Stimulated activated CD4-positive, alpha-beta T cell treated with anti-CD3 and anti-CD28 coated beads, Interleukin-2, amount 100 ng/mL, for 4 hours (primary cell): ENCODE data around the gene ILRUN.
"Not testable (repeated sequence)": the region's sequence is repeated elsewhere in the genome, so short reads cannot be mapped to it uniquely, and the experiment has no call there.

Experiments used
- DNase-seq: peaks from one replicate; pipeline ENCODE4 v3.0.0-alpha.2; 2020; ENCODE audit warnings: low read depth

Gene ILRUN

DNA sequence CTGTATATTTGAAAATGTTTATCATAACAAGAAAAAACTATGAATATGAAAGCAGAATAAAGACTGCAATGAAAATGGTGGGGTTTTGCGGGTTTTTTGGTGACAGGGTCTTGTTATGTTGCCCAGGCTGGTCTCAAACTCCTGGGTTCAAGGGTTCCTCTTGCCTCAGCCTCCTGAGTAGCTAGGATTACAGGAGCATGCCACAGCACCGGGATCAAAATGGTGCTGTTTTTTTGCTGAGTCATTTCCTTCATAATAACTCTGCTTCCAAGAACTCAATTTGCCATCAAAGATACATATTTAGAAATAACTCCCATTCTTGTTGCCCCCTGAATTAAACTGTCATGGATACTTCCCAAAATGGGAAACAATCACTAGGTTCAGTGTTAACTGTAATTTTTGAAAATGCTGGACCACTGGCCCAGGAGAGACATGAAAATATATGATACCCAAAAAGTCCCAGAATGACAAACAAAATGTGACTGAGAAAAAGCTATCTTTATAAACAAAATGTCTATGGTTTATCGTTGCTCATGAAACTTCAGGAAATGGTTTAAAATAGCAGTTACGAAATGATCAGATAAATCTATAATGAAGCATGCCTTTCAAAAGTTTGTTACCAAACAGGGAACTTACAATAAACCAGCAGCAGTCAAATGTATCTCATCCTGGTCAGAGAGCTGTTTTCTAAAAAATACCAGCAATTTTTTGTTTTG is 32.2 kb downstream of the ILRUN start:
- DNase-seq: no peak

DNA sequence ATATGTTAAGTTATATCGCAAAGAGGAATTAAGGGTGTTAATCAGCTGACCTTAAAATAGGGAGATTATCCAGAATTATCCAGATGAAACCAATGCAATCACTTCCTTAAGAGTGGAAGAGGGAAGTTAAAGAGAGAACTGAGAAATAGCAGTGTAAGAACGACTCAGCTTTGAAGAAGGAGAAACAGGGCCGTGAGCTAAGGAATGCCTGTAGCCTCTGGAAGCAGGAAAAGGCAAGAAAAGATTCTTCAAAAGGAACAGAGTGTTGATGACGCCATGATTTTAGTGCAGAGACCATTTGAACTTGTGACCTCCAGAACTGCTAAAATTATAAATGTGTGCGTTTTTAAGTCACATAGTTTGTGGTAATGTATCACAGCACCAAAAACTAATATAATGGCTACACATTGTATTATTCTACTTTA is 32.7 kb downstream of the ILRUN start:
- DNase-seq: no peak

DNA sequence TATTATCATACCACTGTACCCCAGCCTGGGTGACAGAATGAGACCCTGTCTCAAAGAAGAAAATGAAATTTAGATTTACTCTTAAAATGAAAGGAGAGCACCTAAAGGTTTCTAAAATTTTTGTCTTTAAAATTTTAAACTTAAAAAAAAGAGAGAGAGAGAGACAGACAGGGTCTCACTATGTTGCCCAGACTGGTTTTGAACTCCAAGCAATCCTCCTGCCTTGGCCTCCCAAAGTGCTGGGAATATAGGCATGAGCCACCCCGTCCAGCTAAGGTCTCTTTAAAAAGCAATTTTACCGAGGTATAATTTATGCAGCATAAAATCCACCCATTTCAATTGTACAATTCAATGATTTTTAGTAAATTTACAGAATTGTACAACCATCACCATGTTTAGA is 33.2 kb downstream of the ILRUN start:
- no peak for DNase-seq

- DNase-seq: no peak
Observed at GRCh38 chr6:34661357-34661756, 35.2 kb downstream of the ILRUN start.

DNA sequence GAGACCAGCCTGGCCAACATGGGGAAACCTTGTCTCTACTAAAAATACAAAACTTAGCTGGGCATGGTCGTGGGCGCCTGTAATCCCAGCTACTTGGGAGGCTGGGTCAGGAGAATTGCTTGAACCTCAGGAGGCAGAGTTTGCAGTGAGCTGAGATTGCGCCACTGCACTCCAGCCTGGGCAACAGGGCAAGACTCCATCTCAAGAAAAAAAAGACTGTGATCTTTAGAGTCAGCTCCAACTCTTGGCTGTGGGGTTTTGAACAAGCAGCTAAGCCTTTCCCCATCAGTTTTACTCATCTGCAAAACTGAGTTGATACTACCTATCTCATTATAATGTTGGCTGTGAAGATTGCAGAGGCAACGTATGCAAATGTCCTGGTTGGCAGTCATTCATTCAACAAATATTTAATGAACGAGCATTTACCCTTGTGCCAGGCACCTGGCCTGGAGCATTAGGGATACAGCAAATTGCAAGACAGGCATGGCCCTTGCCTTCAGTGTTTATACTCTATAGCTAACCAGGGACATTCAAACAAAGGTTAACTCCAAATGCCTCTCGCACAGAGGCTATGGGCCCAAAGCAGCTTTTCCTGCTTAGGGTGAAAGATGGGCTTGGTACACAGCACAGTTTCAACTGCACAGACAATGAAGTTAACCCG is 37.8 kb downstream of the ILRUN start:
- no peak for DNase-seq

DNA sequence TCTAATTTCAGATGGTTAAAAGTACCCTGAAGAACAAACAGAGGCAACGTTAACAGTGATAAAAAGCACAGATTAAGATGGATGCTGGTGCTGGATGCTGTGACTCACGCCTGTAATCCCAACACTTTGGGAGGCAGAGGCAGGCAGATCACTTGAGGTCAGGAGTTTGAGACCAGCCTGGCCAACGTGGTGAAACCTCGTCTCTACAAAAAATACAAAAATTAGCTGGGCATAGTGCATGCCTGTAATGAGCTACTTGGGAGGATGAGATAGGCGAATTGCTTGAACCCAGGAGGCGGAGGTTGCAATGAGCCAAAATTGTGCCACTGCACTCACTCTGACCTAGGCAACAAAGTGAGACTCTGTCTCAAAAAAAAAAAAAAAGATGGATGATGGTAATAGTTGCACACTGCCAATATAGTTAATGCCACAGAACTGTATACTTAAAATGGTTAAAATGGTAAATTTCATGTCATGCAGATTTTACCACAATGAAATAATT is 38.5 kb downstream of the ILRUN start:
- not testable (repeated sequence) for DNase-seq

DNA sequence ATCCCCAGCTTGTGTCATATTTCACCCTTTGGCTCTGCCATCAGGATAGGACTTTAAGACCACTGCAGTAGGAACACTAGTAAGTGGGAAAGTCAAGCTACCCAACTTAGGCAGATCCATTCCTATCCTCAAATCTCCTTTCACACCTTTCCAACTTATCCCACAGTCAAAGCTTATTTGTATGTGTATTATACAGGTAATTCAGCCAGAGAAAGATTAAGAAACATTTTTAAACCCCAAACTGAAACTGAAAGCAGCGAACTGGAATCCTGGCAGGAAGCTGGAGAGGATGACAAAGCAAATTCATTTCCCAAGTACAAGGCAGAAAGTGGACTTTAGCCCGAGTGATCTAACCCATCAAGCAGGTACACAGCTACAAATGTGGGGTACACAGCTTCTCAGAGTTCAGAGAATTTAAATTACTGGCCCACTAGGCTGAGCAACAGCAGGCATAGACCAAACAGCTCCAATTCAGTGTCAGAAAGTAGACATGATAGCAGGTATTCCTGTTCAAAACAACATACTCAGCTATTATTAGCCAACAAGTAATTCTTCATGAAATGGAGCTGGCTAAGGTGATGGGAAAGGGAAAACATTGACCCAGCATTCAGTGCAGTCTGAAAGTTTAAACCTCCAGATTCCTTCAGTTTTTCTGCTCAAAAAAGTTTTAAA is 39.1 kb downstream of the ILRUN start:
- no peak for DNase-seq

GRCh38 chr6:34657037-34657306 is 39.6 kb downstream of the ILRUN start:
- no peak for DNase-seq

DNA sequence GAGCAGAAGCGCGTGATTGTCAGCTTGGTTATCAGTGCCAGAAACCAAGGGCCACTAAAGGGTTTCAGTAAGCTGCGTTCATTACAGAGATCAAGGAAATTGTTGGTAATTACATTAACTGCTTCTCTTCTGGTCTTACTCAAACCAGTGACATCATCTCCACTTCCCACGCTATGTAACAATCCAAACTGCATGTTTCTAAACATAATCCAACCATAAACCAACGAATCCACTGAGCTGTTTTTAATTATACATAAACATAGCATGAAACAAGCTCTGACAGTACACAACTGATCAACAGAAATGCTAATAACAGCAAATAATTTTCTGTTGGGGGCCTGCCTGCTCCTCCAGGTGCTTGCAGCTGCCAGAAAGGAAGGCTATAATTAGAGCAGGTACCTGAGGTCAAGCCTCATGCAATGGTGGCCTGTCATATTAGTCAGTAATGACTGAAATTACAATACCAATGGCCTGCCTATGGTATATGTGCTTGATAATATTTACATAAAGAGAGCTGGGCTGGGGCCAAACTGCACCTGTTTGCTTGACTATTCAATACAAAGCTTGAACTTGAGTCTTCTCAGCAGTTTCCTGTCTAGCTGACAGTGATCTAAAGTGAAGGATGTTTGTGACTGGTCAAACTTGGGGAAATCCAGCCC is 40.1 kb downstream of the ILRUN start:
- DNase-seq: no peak

DNA sequence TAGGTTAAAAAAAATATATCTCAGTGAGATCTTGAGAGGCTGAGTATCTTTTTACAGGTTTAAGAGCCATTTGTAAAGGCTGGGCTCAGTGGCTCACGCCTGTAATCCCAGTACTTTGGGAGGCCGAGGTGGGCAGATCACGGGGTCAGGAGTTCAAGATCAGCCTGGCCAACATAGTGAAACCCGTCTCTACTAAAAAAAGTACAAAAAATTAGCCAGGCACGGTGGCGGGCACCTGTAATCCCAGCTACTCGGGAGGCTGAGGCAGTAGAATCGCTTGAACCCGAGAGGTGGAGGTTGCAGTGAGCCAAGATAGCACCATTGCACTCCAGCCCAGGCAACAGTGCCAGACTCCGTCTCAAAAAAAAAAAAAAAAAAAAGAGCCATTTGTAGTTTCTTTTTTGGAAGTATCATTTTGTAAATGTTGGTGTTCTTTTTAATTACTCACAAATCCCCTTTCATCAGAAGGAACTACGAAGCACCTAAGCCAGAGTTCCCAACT is 40.6 kb downstream of the ILRUN start:
- not testable (repeated sequence) for DNase-seq

GRCh38 chr6:34654061-34654710 is 42.4 kb downstream of the ILRUN start:
- no peak for DNase-seq

DNA sequence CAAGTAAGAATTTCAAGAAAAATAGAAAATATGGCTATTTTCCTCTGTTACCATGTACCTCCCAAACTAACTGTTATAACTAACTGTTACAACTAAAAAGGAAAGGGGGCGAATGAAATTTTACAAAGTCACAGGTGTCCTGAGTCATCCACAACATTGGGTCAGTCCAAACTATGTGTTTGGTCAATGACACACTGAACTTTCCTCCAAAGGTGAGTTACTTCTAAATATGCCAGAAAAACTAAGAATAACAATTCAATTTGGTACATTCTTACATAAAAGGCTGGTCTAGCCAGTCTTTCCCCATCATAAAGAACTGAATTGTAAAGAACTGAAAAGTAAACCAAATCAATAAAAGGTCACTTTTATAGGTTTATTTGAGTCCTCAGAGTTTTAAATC is 44.3 kb downstream of the ILRUN start:
- DNase-seq: no peak

GRCh38 chr6:34650823-34651222 is 45.7 kb downstream of the ILRUN start:
- DNase-seq: no peak

- not testable (repeated sequence) for DNase-seq
Observed at GRCh38 chr6:34650232-34650631, 46.3 kb downstream of the ILRUN start.

DNA sequence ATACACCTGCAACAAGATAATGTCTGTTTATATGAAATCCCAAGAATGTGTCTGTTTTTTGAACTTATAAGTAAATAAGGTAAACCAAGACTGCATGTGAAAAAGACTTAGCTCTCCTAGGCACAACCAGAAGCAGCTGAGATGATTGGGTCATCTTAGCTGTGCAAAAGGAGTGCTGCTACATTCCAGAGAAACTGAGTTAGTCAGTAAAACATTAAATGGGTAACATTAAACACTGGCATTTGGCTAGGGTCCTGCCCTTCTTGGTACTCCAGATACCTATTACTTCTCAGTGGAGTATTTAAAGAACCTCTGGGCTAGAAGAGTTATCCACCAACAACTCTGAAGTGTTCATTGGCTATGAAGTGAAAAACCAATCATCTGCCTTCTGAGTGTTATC is 47.8 kb downstream of the ILRUN start:
- no peak for DNase-seq
